Activated CD8-positive, alpha-beta memory T cell treated with anti-CD3 and anti-CD28 coated beads, Interleukin-2, amount 50 U/mL, for 24 hours (primary cell): ENCODE results near the gene SLC17A9.

Experiments used
- DNase-seq: peaks from one replicate; pipeline ENCODE4 v3.0.0-alpha.2; 2020; ENCODE audit errors: extremely low read depth

SLC17A9 gene

GRCh38 chr20:62938105-62938888 is 14.2 kb upstream of the SLC17A9 start, which contains the start of gene GID8:
GID8 (plus strand) TSS chr20:62938147; CDS start chr20:62941503, 3,356 bp downstream.
- DNase-seq = no peak

GRCh38 chr20:62940875-62941274 is 11.6 kb upstream of the SLC17A9 start:
- DNase-seq = no peak

GRCh38 chr20:62941792-62942191 is 10.7 kb upstream of the SLC17A9 start:
- DNase-seq = no peak

- no peak for DNase-seq
These were observed 10.1 kb upstream of the SLC17A9 start for GRCh38 chr20:62942456-62942855.

- no peak for DNase-seq
These were observed 9.1 kb upstream of the SLC17A9 start for GRCh38 chr20:62943396-62943795.

GRCh38 chr20:62944184-62944583 is 8.3 kb upstream of the SLC17A9 start:
- no peak for DNase-seq

GRCh38 chr20:62944746-62945145 is 7.8 kb upstream of the SLC17A9 start:
- DNase-seq = no peak

GRCh38 chr20:62945771-62946339 is 6.7 kb upstream of the SLC17A9 start:
- DNase-seq = no peak

GRCh38 chr20:62946918-62947317 is 5.6 kb upstream of the SLC17A9 start:
- DNase-seq = no peak

GRCh38 chr20:62947532-62948300 is 4.8 kb upstream of the SLC17A9 start:
- DNase-seq = no peak

GRCh38 chr20:62949153-62949821 is 3.2 kb upstream of the SLC17A9 start:
- DNase-seq = no peak

- no peak for DNase-seq
These were observed 2.5 kb upstream of the SLC17A9 start for GRCh38 chr20:62949962-62950361.

GRCh38 chr20:62950741-62951140 is 1.8 kb upstream of the SLC17A9 start:
- DNase-seq = no peak

GRCh38 chr20:62951143-62951895 is 1.2 kb upstream of the SLC17A9 start:
- DNase-seq = no peak

GRCh38 chr20:62951896-62952372 is 575 bp upstream of the SLC17A9 start:
- no peak for DNase-seq

GRCh38 chr20:62952968-62953838 is 694 bp downstream of the SLC17A9 start:
- no peak for DNase-seq

GRCh38 chr20:62953839-62954703 is 1.6 kb downstream of the SLC17A9 start:
- no peak for DNase-seq

- no peak for DNase-seq
These were observed 3.2 kb downstream of the SLC17A9 start for GRCh38 chr20:62955519-62956386.
